Stimulated activated CD4-positive, alpha-beta T cell treated with anti-CD3 and anti-CD28 coated beads, Interleukin-4, amount 100 ng/mL, for 48 hours (primary cell): ENCODE results near the gene NDEL1.

Experiments
- DNase-seq, 2 donors: peaks; one replicate each; pipeline ENCODE4 v3.0.0-alpha.2; 2020; ENCODE audit warnings: low read depth in 2 of 2

NDEL1 gene

GRCh38 chr17:8477715-8478441 is 42.2 kb downstream of the NDEL1 start:
- DNase-seq, result no peak

- DNase-seq, result no peak
Observed at GRCh38 chr17:8479431-8479947, 43.8 kb downstream of the NDEL1 start.

DNA sequence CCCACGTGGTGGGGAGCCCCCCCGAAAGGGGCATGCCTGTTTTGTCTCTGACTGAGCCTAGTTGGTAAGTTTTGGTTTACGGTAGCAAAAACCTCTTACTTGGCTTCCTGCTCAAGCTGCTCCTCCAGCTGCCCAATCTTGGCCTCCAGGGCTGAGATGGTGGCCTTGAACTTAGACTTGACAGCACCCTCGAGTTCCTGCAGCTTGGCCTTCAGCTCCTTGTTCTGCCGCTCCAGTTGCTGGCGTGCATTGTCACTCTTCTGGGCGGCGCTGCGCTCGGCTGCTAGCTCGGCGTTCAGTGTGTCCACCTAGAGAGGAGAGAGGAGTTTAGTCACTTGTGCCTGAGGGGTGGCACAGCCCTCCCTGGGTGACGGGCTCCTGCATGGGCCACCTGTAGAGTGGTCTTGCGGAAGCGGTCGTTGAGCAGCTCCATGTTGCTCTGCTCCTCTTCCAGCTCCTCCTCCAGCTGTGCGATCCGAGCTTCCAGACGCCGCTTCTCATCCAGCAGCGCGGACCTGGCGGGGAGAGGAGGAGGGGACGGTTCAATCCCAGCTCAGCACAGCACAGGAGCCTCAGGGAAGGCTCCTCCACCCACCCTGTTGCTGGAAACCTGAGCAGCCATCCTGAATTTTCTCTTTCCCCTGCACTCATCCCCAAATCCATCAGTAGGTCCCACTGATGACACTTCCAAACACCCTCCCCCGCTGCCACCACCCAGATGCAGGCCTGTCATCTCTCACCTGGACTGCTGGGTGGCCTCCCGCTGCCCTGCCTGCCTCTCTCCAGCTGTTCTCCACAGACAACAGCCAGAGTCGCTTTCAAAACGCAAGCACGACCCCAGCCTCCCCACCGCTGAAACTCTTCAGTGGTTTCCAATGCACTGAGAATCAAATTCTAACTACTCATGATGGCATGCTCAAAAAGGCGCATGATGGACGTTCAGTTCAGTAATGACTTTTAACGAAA is 44.6 kb downstream of the NDEL1 start:
- no peak for DNase-seq

DNA sequence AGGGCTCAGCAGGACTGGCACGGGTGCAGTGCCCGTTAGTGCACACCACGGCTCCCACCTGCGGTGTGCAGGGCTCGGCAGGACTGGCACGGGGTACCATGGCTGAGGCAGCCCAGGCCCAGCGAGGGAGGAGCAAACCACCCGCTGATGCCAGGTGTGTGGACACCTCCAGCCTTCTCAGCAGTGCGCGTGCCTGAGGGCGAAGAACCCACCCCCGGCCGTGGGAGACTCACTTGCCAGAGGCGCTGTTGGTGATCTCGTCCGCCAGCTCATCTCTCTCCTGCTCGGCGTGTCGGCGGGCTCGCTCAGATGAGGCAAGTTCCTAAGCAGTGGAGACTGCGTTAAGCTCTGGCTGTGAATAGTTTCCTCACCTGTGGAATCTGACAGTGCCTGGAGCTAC is 45.4 kb downstream of the NDEL1 start:
- no peak for DNase-seq

DNA sequence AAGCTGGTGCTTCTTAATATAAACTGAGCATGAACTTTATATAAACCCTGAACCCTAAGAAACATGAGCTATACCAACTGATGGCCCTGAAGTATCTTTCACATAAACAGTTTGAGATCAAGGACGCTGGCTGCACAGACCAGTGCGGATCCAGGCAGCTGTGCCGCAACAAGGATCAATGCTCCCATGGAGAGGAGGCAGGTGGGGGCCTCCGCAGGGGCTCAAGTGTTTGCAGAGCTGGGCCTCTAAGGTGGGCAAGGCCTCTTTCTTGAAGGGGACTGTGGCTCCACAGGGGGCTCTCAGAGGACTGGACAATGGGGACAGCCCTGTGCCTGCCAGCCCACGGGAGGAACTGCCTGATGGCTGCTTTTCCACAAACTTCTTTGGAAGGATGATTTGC is 46.0 kb downstream of the NDEL1 start:
- no peak for DNase-seq

DNA sequence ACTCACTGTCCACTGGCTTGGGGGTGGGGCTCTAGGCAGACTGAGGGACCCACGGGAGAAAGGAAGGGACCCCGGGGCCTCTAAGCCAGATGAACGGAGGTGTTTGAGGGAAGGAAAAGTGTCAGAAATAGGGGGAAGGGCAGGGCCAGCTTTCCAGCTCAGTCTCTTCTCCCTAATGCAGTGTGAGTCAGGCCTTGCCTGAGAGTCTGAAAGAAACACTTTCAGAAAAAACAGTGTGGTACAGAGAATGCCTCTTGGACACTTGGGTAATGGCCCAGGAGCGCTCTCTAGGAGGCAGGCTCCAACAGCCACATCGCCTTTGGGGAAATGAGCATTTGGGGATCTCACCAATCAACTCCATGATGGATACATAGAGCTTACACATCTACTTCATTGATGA is 46.9 kb downstream of the NDEL1 start:
- DNase-seq, result no peak

DNA sequence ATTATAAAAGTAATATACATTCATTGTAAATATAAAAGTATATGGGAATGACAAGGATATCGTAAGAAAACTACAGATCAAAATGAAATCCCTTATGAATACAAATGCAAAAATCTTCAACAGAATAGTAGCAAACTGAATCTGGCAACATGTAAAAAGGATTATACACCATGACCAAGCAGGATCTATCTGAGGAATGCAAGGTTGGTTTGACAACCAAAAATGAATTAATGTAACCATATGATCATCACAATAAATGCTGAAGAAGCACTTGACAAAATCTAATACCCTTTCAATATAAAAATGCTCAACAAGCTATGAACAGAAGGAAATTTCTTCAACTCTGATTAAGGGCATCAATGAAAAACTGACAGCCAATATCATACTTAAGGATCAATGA is 48.8 kb downstream of the NDEL1 start:
- no peak for DNase-seq

DNA sequence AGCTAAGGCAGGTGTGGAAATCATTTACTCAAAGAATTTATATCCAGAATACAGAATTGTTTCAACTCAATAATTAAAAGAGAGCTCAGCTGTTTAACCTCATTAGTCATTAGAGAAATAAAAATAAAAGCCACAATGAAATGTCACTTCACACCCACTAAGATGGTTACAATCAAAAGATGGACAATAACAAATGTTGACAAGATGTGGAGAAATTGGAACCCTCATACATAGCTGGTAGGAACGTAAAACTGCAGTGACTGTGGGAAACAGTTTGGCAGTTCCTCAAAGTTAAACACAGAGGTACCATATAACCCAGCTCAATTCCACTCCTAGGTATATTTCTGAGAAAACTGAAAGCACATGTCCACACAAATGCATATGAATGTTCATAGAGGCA is 49.8 kb downstream of the NDEL1 start:
- no peak for DNase-seq

- no peak for DNase-seq
Observed at GRCh38 chr17:8487130-8487645, 51.5 kb downstream of the NDEL1 start.

GRCh38 chr17:8487743-8488142 is 52.1 kb downstream of the NDEL1 start:
- no peak for DNase-seq

GRCh38 chr17:8488491-8488890 is 52.8 kb downstream of the NDEL1 start:
- DNase-seq, result no peak

DNA sequence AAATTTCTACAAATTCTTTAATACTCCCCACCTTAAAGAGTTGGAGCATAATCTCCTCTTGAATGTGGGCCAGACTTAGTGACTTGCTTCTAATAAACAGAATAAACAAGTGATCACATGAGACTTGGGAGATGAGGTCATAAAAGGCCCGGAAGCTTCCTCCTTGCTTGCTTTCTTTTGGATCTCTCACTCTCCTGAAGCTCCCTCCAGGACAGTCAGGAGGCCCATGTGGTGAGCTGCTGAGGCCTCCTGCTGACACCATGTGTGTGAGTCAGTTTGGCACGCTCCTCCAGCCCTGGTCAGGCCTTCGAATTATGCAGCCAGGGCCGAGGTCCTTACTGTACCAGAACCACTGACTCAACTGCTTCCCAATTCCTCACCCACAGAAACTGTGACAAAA is 53.2 kb downstream of the NDEL1 start:
- no peak for DNase-seq

DNA sequence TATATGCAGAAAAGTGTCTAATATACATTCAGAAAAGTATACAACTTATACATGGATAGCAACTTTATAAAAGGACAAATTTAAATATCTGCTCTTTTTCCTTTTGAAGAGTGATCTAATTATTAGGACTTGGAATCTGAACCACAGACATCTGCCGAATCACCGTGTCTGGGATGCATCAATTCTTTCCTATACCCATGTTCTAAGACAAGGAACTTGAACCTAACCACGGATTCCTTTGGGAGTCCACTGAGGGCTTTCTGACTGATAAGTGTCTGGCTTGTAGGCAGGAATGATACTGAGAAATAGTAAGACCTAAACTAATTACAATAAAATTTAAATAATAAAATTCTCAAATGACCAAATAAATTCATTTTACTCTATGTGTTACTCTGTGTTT is 54.2 kb downstream of the NDEL1 start:
- DNase-seq, result no peak

DNA sequence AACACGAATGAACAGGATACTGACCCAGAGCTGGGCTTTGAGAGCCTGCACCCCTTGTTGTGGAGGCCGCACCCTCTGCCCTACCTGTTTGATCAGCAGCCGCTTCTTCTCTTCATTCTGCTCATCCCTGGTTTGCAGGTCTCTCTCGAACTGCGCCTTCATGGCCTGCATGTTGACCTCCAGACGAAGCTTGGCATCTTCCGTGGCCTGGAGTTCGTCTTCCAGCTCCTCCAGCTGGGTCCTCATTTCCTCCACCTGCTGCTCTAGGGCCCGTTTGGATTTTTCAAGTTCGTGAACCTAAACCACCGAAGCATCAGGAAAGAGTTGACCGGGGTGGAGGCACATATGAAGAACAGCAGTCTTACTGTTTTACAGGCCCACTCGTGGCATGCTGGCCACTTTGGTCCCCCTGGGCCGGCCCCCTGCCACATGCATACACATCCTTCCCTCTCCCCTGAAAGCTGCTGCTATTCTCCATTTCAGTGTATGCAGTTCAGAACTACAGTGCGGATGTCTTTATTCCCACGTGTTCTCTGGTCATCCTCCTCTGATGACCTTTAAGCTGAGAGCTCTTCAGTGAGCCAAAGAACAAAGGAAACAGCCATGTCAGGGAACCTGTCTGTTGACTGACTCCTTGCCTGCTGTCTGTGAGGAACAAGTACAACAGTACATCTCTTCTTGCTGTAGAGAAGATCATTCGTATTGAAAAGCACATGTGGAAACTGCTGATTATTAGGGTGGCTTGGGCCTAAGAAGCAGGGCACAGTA is 54.8 kb downstream of the NDEL1 start:
- DNase-seq, result no peak

DNA sequence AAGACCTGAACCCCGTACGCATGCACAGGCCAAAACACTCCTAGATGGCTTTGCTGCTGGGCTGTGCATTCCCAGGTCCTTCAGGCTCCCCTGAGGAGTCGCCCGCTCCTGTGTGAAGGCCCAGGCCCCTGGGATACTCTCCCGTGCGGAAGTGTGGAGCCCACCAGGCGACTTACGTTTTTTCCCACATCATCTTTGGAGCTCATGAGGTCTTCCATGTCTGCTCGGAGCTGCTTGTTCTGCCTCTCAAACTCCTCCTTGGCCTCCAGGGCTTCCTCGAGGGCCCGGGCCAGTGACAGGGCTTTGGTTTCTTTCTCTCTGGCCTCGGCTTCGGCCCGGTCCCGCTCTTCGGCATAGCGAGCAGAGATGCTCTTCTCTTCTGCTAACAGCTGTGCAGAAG is 56.4 kb downstream of the NDEL1 start:
- no peak for DNase-seq

DNA sequence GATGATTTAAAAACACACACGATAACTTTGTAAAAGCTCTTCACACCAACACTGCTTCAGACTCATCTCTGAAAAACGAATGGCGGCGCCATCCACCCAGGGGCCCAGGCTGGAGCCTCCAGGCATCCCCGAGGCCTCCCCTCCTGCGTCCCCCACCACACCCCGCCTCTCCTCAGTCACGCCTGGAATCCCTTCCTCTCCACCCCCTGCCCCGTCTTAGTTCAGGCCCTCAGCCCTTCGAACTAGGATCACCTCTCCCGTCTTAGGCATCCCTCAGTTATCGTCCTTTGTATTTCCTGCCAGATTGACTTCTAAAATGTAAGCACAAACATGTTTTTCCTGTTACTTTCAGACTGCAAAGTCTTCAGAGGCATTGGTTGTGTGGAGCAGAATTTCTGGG is 58.3 kb downstream of the NDEL1 start:
- DNase-seq, result no peak

DNA sequence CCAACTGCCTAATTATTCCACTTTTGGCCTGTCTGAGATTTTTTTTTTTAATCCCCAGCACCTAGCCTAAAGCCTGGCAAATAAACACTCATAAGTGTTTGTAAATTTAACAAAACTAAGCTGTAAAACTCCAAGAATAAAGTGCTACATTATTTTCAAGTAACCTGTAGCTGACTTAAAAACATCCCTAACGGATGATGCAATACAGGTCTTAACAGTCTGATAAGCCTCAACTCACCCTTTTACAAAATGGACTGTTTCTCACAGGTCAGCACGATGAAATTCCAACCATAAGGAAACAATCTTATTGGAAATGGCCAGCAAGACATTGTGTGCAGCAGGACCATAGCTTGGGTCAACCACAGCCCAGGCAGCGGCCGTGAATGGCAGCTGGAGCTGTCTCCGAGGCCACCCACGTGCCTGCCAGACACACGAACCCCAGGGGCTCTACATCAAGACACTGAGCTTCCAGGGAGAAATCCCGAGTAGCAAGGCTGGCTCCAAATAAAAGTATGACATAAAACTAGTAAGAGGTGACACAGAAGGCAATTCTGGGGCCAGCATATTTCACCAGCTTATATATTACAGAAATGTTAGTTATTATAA is 58.9 kb downstream of the NDEL1 start:
- DNase-seq, result no peak

- DNase-seq, result no peak
Observed at GRCh38 chr17:8496081-8496480, 60.4 kb downstream of the NDEL1 start.

DNA sequence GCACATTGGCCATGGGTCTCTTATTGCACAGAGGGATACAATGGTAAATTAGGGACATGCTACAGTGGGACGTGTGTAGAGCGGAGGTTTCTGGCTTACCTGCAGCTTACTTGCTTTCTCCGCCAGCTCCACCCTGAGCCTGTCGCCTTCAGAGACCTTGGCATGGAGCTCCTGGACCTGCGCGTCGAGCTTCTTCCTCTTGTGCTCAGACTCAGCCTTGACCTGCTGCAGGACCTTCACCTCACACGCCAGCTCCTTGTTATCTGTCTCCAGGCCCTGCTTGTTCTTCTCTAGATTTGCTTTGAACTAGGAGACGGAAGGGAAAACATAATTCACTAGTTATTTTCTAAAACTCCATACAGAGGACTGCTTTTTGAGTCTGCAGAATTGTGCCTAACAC is 63.5 kb downstream of the NDEL1 start:
- DNase-seq, result no peak

GRCh38 chr17:8499614-8500013 is 63.9 kb downstream of the NDEL1 start:
- no peak for DNase-seq

- DNase-seq, result no peak
Observed at GRCh38 chr17:8500609-8501008, 64.9 kb downstream of the NDEL1 start.
